ENCODE data around the gene CCBE1.

The CCBE1 gene

GRCh38 chr18:59498506-59499086 lies 198.6 kb downstream of the CCBE1 start:
- DNase-seq (ENCODE audit: low read depth in 2 of 2), result no peak

- no peak for DNase-seq (ENCODE audit: low read depth in 2 of 2)
Observed at GRCh38 chr18:59492756-59493421, 204.3 kb downstream of the CCBE1 start.

GRCh38 chr18:59488899-59489298 lies 208.3 kb downstream of the CCBE1 start:
- no peak for DNase-seq (ENCODE audit: low read depth in 2 of 2)

- no peak for DNase-seq (ENCODE audit: low read depth in 2 of 2)
Observed at GRCh38 chr18:59485382-59485781, 211.8 kb downstream of the CCBE1 start.

- peak; percentile 84 to 86 for DNase-seq (ENCODE audit: low read depth in 2 of 2)
Observed at GRCh38 chr18:59484561-59485328, 212.5 kb downstream of the CCBE1 start.

- peak in 1 of 2 experiments; percentile 22 for DNase-seq (ENCODE audit: low read depth in 2 of 2)
Observed at GRCh38 chr18:59484131-59484530, 213.1 kb downstream of the CCBE1 start.

GRCh38 chr18:59481436-59481835 lies 215.8 kb downstream of the CCBE1 start:
- DNase-seq (ENCODE audit: low read depth in 2 of 2), result peak; percentile 38 to 39

- no peak for DNase-seq (ENCODE audit: low read depth in 2 of 2)
Observed at GRCh38 chr18:59479776-59480175, 217.4 kb downstream of the CCBE1 start.

GRCh38 chr18:59478591-59478990 lies 218.6 kb downstream of the CCBE1 start:
- DNase-seq (ENCODE audit: low read depth in 2 of 2), result peak; percentile 76 to 77

- no peak for DNase-seq (ENCODE audit: low read depth in 2 of 2)
Observed at GRCh38 chr18:59477849-59478248, 219.4 kb downstream of the CCBE1 start.

- DNase-seq (ENCODE audit: low read depth in 2 of 2), result no peak
Observed at GRCh38 chr18:59470561-59471121, 226.6 kb downstream of the CCBE1 start.

- no peak for DNase-seq (ENCODE audit: low read depth in 2 of 2)
Observed at GRCh38 chr18:59469463-59470180, 227.6 kb downstream of the CCBE1 start.

GRCh38 chr18:59468821-59469220 lies 228.4 kb downstream of the CCBE1 start:
- no peak for DNase-seq (ENCODE audit: low read depth in 2 of 2)

- DNase-seq (ENCODE audit: low read depth in 2 of 2), result no peak
Observed at GRCh38 chr18:59467497-59467896, 229.7 kb downstream of the CCBE1 start.

GRCh38 chr18:59466980-59467379 lies 230.2 kb downstream of the CCBE1 start:
- DNase-seq (ENCODE audit: low read depth in 2 of 2), result no peak

- no peak for DNase-seq (ENCODE audit: low read depth in 2 of 2)
Observed at GRCh38 chr18:59464486-59464885, 232.7 kb downstream of the CCBE1 start.

- DNase-seq (ENCODE audit: low read depth in 2 of 2), result no peak
Observed at GRCh38 chr18:59461171-59461570, 236.1 kb downstream of the CCBE1 start.

- no peak for DNase-seq (ENCODE audit: low read depth in 2 of 2)
Observed at GRCh38 chr18:59460072-59460420, 237.2 kb downstream of the CCBE1 start.

- DNase-seq (ENCODE audit: low read depth in 2 of 2), result peak; percentile 53 to 63
Observed at GRCh38 chr18:59459369-59460071, 237.7 kb downstream of the CCBE1 start.

- no peak for DNase-seq (ENCODE audit: low read depth in 2 of 2)
Observed at GRCh38 chr18:59458575-59458974, 238.6 kb downstream of the CCBE1 start.

GRCh38 chr18:59456657-59457056 lies 240.6 kb downstream of the CCBE1 start:
- DNase-seq (ENCODE audit: low read depth in 2 of 2), result no peak

All from fibroblast of skin of left quadriceps (primary cell).